ENCODE data around the gene TUNAR. TPM values are rescaled to one million over a fixed set of nuclear protein-coding genes. Genes with fewer than 3 reads are reported as not detected.

Gene TUNAR
- total RNA-seq, 2 donors from 2014 or later: 26.2 to 30.0 TPM

- Histone ChIP-seq H3K4me1 (ENCODE audit: control insufficient read depth, insufficient read depth, low read length) (peaks cover under 1% of the 10 kb centered on the region), H3K27ac (ENCODE audit: low read depth, low read length) (no peak overlapping the region), H3K9ac (ENCODE audit: extremely low read depth, low read length, poor library complexity, severe bottlenecking) (no peak overlapping the region), H3K9me3 (ENCODE audit: control insufficient read depth, low read length) (no peaks in the 10 kb centered on the region), H3K27me3 (ENCODE audit: control insufficient read depth, insufficient read depth, low read length, poor library complexity, severe bottlenecking) (no peaks in the 10 kb centered on the region), H3K4me3 (ENCODE audit: low read length) (no peak overlapping the region), H3K36me3 (ENCODE audit: control insufficient read depth, insufficient read depth, low read length) (no peaks in the 10 kb centered on the region)
- no peak for DNase-seq
- Mint-ChIP-seq H3K9me3 (peaks cover 4% of the 10 kb centered on the region), H3K27me3 (ENCODE audit: insufficient read depth) (no peaks in the 10 kb centered on the region), H3K36me3 (ENCODE audit: low read depth) (peaks cover 15% of the 10 kb centered on the region), H3K4me1 (peaks cover 9% of the 10 kb centered on the region), H3K27ac (no peak overlapping the region), H3K4me3 (no peak overlapping the region)
- 88 to 90% methylated on average over 2 of the region's 2 CpGs for WGBS, 2 experiments (ENCODE audit: insufficient coverage in 1 of 2, insufficient read length in 1 of 2)
- no peak for TF ChIP-seq CTCF (conservative IDR thresholded peaks at IDR 0.05)
These were observed 59.4 kb downstream of the TUNAR start for GRCh38 chr14:95936041-95936440.

- Mint-ChIP-seq H3K27me3 (ENCODE audit: insufficient read depth) (no peaks in the 10 kb centered on the region), H3K27ac (no peak overlapping the region), H3K4me1 (no peaks in the 10 kb centered on the region), H3K9me3 (peaks cover 34% of the 10 kb centered on the region), H3K4me3 (no peak overlapping the region), H3K36me3 (ENCODE audit: low read depth) (peaks cover 38% of the 10 kb centered on the region)
- Histone ChIP-seq H3K4me3 (ENCODE audit: low read length) (no peak overlapping the region), H3K27me3 (ENCODE audit: control insufficient read depth, insufficient read depth, low read length, poor library complexity, severe bottlenecking) (no peaks in the 10 kb centered on the region), H3K27ac (ENCODE audit: low read depth, low read length) (no peak overlapping the region), H3K9ac (ENCODE audit: extremely low read depth, low read length, poor library complexity, severe bottlenecking) (no peak overlapping the region), H3K4me1 (ENCODE audit: control insufficient read depth, insufficient read depth, low read length) (no peaks in the 10 kb centered on the region), H3K36me3 (ENCODE audit: control insufficient read depth, insufficient read depth, low read length) (no peaks in the 10 kb centered on the region), H3K9me3 (ENCODE audit: control insufficient read depth, low read length) (peaks cover 24% of the 10 kb centered on the region)
- no peak for DNase-seq
- 90% methylated on average over 3 to 4 of the region's 4 CpGs for WGBS, 2 experiments (ENCODE audit: insufficient coverage in 1 of 2, insufficient read length in 1 of 2)
- no peak for TF ChIP-seq CTCF (conservative IDR thresholded peaks at IDR 0.05)
These were observed 62.7 kb downstream of the TUNAR start for GRCh38 chr14:95939335-95939734.

- Histone ChIP-seq H3K36me3 (ENCODE audit: control insufficient read depth, insufficient read depth, low read length) (no peaks in the 10 kb centered on the region), H3K9me3 (ENCODE audit: control insufficient read depth, low read length) (peaks cover 38% of the 10 kb centered on the region), H3K4me1 (ENCODE audit: control insufficient read depth, insufficient read depth, low read length) (no peaks in the 10 kb centered on the region), H3K4me3 (ENCODE audit: low read length) (no peak overlapping the region), H3K27ac (ENCODE audit: low read depth, low read length) (no peak overlapping the region), H3K27me3 (ENCODE audit: control insufficient read depth, insufficient read depth, low read length, poor library complexity, severe bottlenecking) (no peaks in the 10 kb centered on the region), H3K9ac (ENCODE audit: extremely low read depth, low read length, poor library complexity, severe bottlenecking) (no peak overlapping the region)
- WGBS, 2 experiments (ENCODE audit: insufficient coverage in 1 of 2, insufficient read length in 1 of 2): 75 to 87% methylated on average over 1 to 2 of the region's 2 CpGs
- Mint-ChIP-seq H3K36me3 (ENCODE audit: low read depth) (peaks cover 51% of the 10 kb centered on the region), H3K27ac (no peak overlapping the region), H3K9me3 (peaks cover 36% of the 10 kb centered on the region), H3K4me3 (no peak overlapping the region), H3K4me1 (peaks cover 2% of the 10 kb centered on the region), H3K27me3 (ENCODE audit: insufficient read depth) (no peaks in the 10 kb centered on the region)
- DNase-seq: no peak
- TF ChIP-seq CTCF (conservative IDR thresholded peaks at IDR 0.05): no peak
These were observed 65.3 kb downstream of the TUNAR start for GRCh38 chr14:95941897-95942296.

Measured in endodermal cell (in vitro differentiated cells).